Liver (tissue), 9 donors: ENCODE measurements around the gene ACCSL. TPM values are rescaled to one million over a fixed set of nuclear protein-coding genes. Genes with fewer than 3 reads are reported as not detected.

Experiments
- DNase-seq: peaks from one replicate; pipeline ENCODE4 v3.0.0-alpha.2; 2017; ENCODE audit warnings: low spot score
- H3K27ac ChIP-seq, 2 donors: one replicate each; pipeline ENCODE4 v1.7.0; 2013; ENCODE audit warnings: inconsistent platforms in 2 of 2, low read length in 2 of 2, control low read depth in 1 of 2, low read depth in 1 of 2, mild to moderate bottlenecking in 1 of 2
- H3K27me3 ChIP-seq, 4 donors: one replicate each; pipeline versions ENCODE4 v1.6.1 to v1.7.0; 2013; ENCODE audit warnings: low read length in 3 of 4, inconsistent platforms in 1 of 4, mild to moderate bottlenecking in 1 of 4, moderate library complexity in 1 of 4; ENCODE audit not compliant: control insufficient read depth in 4 of 4, insufficient read depth in 4 of 4
- H3K36me3 ChIP-seq, 4 donors: one replicate each; pipeline versions ENCODE4 v1.6.1 to v1.7.0; 2013; ENCODE audit warnings: low read length in 3 of 4, mild to moderate bottlenecking in 3 of 4, low read depth in 1 of 4, moderate library complexity in 1 of 4; ENCODE audit not compliant: control insufficient read depth in 4 of 4, insufficient read depth in 3 of 4
- H3K4me1 ChIP-seq, 4 donors: one replicate each; pipeline versions ENCODE4 v1.6.1 to v1.7.0; 2013; ENCODE audit warnings: low read length in 3 of 4, mild to moderate bottlenecking in 3 of 4, moderate library complexity in 1 of 4; ENCODE audit not compliant: control insufficient read depth in 4 of 4, insufficient read depth in 4 of 4
- H3K4me3 ChIP-seq, 3 donors: one replicate each; pipeline versions ENCODE4 v1.6.1 to v1.7.0; 2013; ENCODE audit warnings: low read length in 3 of 3, control low read depth in 1 of 3, low read depth in 1 of 3, mild to moderate bottlenecking in 1 of 3
- H3K9ac ChIP-seq, 2 donors: one replicate each; pipeline ENCODE4 v1.7.0; 2013; ENCODE audit warnings: low read length in 2 of 2, mild to moderate bottlenecking in 2 of 2, moderate library complexity in 2 of 2, control low read depth in 1 of 2, low read depth in 1 of 2
- H3K9me3 ChIP-seq, 4 donors: one replicate each; pipeline versions ENCODE4 v1.6.1 to v1.7.0; 2013; ENCODE audit warnings: low read length in 3 of 4; ENCODE audit not compliant: control insufficient read depth in 4 of 4
- ATF3 ChIP-seq: IDR thresholded peaks from 2 replicates; pipeline ENCODE4 v1.6.1; 2016; ENCODE audit warnings: antibody characterized with exemption
- EGR1 ChIP-seq, 2 donors: IDR thresholded peaks; 2 replicates each; pipeline ENCODE4 v1.6.1; 2016 to 2018; ENCODE audit warnings: antibody characterized with exemption in 2 of 2, low read depth in 2 of 2
- FOXA1 ChIP-seq: IDR thresholded peaks from 2 replicates; pipeline ENCODE4 v1.6.1; 2016; ENCODE audit warnings: antibody characterized with exemption
- FOXA2 ChIP-seq: IDR thresholded peaks from 2 replicates; pipeline ENCODE4 v1.6.1; 2016; ENCODE audit warnings: antibody characterized with exemption
- GABPA ChIP-seq, 2 donors: IDR thresholded peaks in 1 of 2; conservative IDR thresholded peaks in 1 of 2; 2 replicates each; pipeline ENCODE4 v1.6.1; 2016; ENCODE audit warnings: antibody characterized with exemption in 2 of 2, mild to moderate bottlenecking in 1 of 2, moderate library complexity in 1 of 2
- HNF4G ChIP-seq: IDR thresholded peaks from 2 replicates; pipeline ENCODE4 v1.6.1; 2016; ENCODE audit warnings: antibody characterized with exemption
- JUND ChIP-seq, 2 donors: IDR thresholded peaks; 2 replicates each; pipeline ENCODE4 v1.6.1; 2016; ENCODE audit warnings: antibody characterized with exemption in 2 of 2
- RAD21 ChIP-seq, 2 donors: IDR thresholded peaks; 2 replicates each; pipeline ENCODE4 v1.6.1; 2016; ENCODE audit warnings: antibody characterized with exemption in 2 of 2, mild to moderate bottlenecking in 2 of 2
- SP1 ChIP-seq: IDR thresholded peaks from 2 replicates; pipeline ENCODE4 v1.6.1; 2018; ENCODE audit warnings: antibody characterized with exemption, mild to moderate bottlenecking
- TAF1 ChIP-seq: conservative IDR thresholded peaks from 2 replicates; pipeline ENCODE4 v1.6.1; 2016; ENCODE audit warnings: antibody characterized with exemption, mild to moderate bottlenecking
- YY1 ChIP-seq: IDR thresholded peaks from 2 replicates; pipeline ENCODE4 v1.6.1; 2016; ENCODE audit warnings: antibody characterized with exemption, mild to moderate bottlenecking
- WGBS: extraction: QIAGEN DNeasy Blood & Tissue Kit; methylation state at CpG from one replicate; pipeline ENCODE4 v1.1.7; 2013; 5-methylcytosine and 5-hydroxymethylcytosine counted together
- polyA plus RNA-seq, 2 donors: library from polyadenylated mRNA; stranded (reverse) in 1 of 2; unstranded in 1 of 2; fragments of 200-250 nt in 1 of 2; fragments of >200 nt in 1 of 2; fragmentation: Nextera tagmentation in 1 of 2; extraction: Ambion mirVana in 1 of 2; gene quantifications; one replicate each; pipeline versions ENCODE4 v1.2.1 to v1.2.3, GENCODE V29; 2013 to 2015
- total RNA-seq, 2 donors: library from RNA; depleted of rRNA; stranded (reverse); fragments of >200 nt; gene quantifications; one replicate each; pipeline ENCODE4 v1.2.3, GENCODE V29; 2014
- TF ChIP-seq, protein P1 (sequence below): fragments of 150-350 bp; IDR thresholded peaks from 2 replicates; pipeline ENCODE4 v1.5.1; 2017; ENCODE audit warnings: improper control_type of control experiment, low read depth, low read length; ENCODE audit not compliant: missing input control
- TF ChIP-seq, protein P2 (sequence below): IDR thresholded peaks from 2 replicates; pipeline ENCODE4 v1.6.1; 2016; ENCODE audit warnings: antibody characterized with exemption
- TF ChIP-seq, protein P3 (sequence below): IDR thresholded peaks from 2 replicates; pipeline ENCODE4 v1.6.1; 2016; ENCODE audit warnings: antibody characterized with exemption, mild to moderate bottlenecking
- donor health status: healthy.
- donor health status: healthy.
- donor health status: healthy.
- donor health status: healthy.
- donor health status: healthy.

ACCSL gene
- total and polyA plus RNA-seq, 4 donors: 0.09 TPM; not detected in 3

GRCh38 chr11:44037658-44037998, 10.2 kb upstream of the ACCSL start:
- Histone ChIP-seq H3K36me3 (no peaks in the 10 kb centered on the region), H3K4me3 (no peak overlapping the region), H3K9ac (no peak overlapping the region), H3K27ac (no peak overlapping the region), H3K27me3 (no peaks in the 10 kb centered on the region), H3K4me1 (peaks cover 0 to 4% (median 2%) of the 10 kb centered on the region in 4 donors), H3K9me3 (no peaks in the 10 kb centered on the region)
- 66% methylated on average over 2 of the region's 2 CpGs for WGBS
- no peak for DNase-seq
- TF ChIP-seq YY1: no peak
- TF ChIP-seq FOXA2: no peak
- TF ChIP-seq JUND (IDR thresholded peaks at IDR 0.05): no peak
- TF ChIP-seq ATF3: no peak

DNA sequence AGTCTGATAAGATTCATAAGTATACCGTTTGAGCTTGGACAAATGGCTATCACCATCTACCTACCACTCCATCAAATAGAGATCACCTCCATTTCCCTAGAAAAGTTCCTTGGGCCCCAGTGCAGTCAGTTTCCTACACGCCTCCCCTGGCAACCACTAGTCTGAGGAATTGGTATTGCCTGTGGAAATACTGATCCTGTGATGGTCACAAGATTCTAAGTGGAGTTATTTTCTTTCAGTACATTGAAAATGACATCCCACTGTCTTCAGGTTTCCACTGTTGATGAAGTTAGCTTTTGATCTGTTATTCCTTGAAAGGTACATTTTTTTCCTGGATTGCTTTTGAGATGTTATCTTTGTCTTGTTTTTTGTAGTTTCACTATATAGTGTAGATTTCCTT, 4.6 kb upstream of the ACCSL start:
- Histone ChIP-seq H3K27ac (no peak overlapping the region), H3K9me3 (no peaks in the 10 kb centered on the region), H3K36me3 (no peaks in the 10 kb centered on the region), H3K27me3 (no peaks in the 10 kb centered on the region), H3K4me1 (no peaks in the 10 kb centered on the region), H3K4me3 (no peak overlapping the region), H3K9ac (no peak overlapping the region)
- peak; percentile 5 for DNase-seq
- WGBS: 81% methylated on average over 2 of the region's 2 CpGs
- TF ChIP-seq RAD21 (IDR thresholded peaks at IDR 0.05): no peak
- TF ChIP-seq, protein P1, sequence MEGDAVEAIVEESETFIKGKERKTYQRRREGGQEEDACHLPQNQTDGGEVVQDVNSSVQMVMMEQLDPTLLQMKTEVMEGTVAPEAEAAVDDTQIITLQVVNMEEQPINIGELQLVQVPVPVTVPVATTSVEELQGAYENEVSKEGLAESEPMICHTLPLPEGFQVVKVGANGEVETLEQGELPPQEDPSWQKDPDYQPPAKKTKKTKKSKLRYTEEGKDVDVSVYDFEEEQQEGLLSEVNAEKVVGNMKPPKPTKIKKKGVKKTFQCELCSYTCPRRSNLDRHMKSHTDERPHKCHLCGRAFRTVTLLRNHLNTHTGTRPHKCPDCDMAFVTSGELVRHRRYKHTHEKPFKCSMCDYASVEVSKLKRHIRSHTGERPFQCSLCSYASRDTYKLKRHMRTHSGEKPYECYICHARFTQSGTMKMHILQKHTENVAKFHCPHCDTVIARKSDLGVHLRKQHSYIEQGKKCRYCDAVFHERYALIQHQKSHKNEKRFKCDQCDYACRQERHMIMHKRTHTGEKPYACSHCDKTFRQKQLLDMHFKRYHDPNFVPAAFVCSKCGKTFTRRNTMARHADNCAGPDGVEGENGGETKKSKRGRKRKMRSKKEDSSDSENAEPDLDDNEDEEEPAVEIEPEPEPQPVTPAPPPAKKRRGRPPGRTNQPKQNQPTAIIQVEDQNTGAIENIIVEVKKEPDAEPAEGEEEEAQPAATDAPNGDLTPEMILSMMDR: no peak
- TF ChIP-seq, protein P2, sequence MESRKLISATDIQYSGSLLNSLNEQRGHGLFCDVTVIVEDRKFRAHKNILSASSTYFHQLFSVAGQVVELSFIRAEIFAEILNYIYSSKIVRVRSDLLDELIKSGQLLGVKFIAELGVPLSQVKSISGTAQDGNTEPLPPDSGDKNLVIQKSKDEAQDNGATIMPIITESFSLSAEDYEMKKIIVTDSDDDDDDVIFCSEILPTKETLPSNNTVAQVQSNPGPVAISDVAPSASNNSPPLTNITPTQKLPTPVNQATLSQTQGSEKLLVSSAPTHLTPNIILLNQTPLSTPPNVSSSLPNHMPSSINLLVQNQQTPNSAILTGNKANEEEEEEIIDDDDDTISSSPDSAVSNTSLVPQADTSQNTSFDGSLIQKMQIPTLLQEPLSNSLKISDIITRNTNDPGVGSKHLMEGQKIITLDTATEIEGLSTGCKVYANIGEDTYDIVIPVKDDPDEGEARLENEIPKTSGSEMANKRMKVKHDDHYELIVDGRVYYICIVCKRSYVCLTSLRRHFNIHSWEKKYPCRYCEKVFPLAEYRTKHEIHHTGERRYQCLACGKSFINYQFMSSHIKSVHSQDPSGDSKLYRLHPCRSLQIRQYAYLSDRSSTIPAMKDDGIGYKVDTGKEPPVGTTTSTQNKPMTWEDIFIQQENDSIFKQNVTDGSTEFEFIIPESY: no peak
- no peak for TF ChIP-seq GABPA (IDR thresholded peaks at IDR 0.05 in 1 of 2, conservative IDR thresholded peaks at IDR 0.05 in 1 of 2)
- no peak for TF ChIP-seq YY1
- TF ChIP-seq HNF4G: no peak
- no peak for TF ChIP-seq SP1
- no peak for TF ChIP-seq TAF1
- no peak for TF ChIP-seq JUND (IDR thresholded peaks at IDR 0.05)
- TF ChIP-seq FOXA2: no peak
- no peak for TF ChIP-seq FOXA1
- TF ChIP-seq, protein P3, sequence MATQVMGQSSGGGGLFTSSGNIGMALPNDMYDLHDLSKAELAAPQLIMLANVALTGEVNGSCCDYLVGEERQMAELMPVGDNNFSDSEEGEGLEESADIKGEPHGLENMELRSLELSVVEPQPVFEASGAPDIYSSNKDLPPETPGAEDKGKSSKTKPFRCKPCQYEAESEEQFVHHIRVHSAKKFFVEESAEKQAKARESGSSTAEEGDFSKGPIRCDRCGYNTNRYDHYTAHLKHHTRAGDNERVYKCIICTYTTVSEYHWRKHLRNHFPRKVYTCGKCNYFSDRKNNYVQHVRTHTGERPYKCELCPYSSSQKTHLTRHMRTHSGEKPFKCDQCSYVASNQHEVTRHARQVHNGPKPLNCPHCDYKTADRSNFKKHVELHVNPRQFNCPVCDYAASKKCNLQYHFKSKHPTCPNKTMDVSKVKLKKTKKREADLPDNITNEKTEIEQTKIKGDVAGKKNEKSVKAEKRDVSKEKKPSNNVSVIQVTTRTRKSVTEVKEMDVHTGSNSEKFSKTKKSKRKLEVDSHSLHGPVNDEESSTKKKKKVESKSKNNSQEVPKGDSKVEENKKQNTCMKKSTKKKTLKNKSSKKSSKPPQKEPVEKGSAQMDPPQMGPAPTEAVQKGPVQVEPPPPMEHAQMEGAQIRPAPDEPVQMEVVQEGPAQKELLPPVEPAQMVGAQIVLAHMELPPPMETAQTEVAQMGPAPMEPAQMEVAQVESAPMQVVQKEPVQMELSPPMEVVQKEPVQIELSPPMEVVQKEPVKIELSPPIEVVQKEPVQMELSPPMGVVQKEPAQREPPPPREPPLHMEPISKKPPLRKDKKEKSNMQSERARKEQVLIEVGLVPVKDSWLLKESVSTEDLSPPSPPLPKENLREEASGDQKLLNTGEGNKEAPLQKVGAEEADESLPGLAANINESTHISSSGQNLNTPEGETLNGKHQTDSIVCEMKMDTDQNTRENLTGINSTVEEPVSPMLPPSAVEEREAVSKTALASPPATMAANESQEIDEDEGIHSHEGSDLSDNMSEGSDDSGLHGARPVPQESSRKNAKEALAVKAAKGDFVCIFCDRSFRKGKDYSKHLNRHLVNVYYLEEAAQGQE: no peak
- no peak for TF ChIP-seq EGR1 (IDR thresholded peaks at IDR 0.05; ENCODE audit: low read depth in 2 of 2)
